Progenitor cell of endocrine pancreas (in vitro differentiated cells): Measurements from ENCODE around the gene STAC. TPM values are rescaled to one million over a fixed set of nuclear protein-coding genes. Genes with fewer than 3 reads are reported as not detected.
"Not testable (repeated sequence)": the region's sequence is repeated elsewhere in the genome, so short reads cannot be mapped to it uniquely, and the experiment has no call there.

Source experiments
- DNase-seq: peaks from one replicate; pipeline ENCODE4 v3.0.0; 2021; ENCODE audit warnings: low spot score; ENCODE audit not compliant: unreplicated experiment
- H3K27ac Mint-ChIP-seq: 2 replicates; pipeline ENCODE4 v1.8.0; 2021; ENCODE audit warnings: mild to moderate bottlenecking, moderate library complexity, mixed read lengths
- H3K27me3 Mint-ChIP-seq: 2 replicates; pipeline ENCODE4 v1.8.0; 2021; ENCODE audit warnings: mixed read lengths
- H3K36me3 Mint-ChIP-seq: 2 replicates; pipeline ENCODE4 v1.8.0; 2022; ENCODE audit warnings: mixed read lengths; ENCODE audit not compliant: insufficient read depth
- H3K4me1 Mint-ChIP-seq: 2 replicates; pipeline ENCODE4 v1.8.0; 2021; ENCODE audit warnings: low read depth, mixed read lengths
- H3K4me3 Mint-ChIP-seq: 2 replicates; pipeline ENCODE4 v1.8.0; 2021; ENCODE audit warnings: low read depth, mild to moderate bottlenecking, moderate library complexity, mixed read lengths
- H3K9me3 Mint-ChIP-seq: 2 replicates; pipeline ENCODE4 v1.8.0; 2021; ENCODE audit warnings: low read depth, mixed read lengths
- CTCF ChIP-seq: fragments of 200-600 bp; sonication (generic); IDR thresholded peaks from one replicate; pipeline ENCODE4 v1.5.0; 2021; ENCODE audit warnings: antibody characterized with exemption, mild to moderate bottlenecking; ENCODE audit not compliant: unreplicated experiment
- total RNA-seq: library from RNA; stranded (reverse); gene quantifications from 2 replicates; pipeline ENCODE4 v1.2.1, GENCODE V29; 2021

The STAC gene
- total RNA-seq, 1 donor from 2014 or later, result 1.2 TPM

DNA sequence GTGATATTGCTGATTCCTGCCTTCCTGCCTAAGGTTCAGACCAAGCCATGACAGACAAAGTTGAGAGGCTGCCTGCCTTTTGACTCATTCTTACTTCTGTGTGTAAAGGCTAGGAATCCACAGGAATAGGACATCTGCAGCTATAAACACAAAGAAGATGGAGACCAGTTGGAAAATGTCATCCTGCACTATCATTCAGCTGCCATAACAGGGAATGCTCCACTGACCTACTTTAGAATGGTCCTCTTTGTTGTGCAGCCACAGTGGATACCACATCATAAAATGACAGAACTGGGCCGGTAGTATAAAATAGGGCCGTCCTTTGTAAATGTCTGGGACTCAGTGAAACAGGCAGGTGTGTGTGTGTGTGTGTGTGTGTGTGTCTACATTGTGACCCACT is 75.1 kb downstream of the STAC start:
- H3K36me3 Mint-ChIP-seq, result peaks cover 2% of the 10 kb centered on the region
- H3K4me1 Mint-ChIP-seq, result no peaks in the 10 kb centered on the region
- H3K9me3 Mint-ChIP-seq, result peaks cover 4% of the 10 kb centered on the region
- TF ChIP-seq CTCF, result no peak
- no peaks in the 10 kb centered on the region for H3K27me3 Mint-ChIP-seq
- DNase-seq, result no peak
- H3K4me3 Mint-ChIP-seq, result no peak overlapping the region
- H3K27ac Mint-ChIP-seq, result no peak overlapping the region

DNA sequence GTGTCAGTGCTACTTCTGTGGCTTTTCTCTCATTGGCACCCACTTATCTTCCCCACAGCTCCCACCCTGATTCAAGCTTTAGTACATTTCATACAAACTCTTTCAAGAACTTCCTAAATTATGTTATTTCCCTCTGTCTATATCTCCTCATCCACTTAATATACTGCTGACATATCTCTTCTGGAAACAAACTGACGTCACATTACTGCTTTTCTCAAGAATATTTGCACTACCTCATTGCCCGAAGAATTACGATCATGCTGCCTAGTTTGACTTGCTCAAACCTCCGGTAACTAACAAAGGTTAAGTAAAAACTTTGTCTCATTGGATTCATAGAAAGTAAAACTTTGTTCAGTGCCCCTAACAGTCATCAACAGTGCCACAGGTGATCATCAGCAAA is 76.5 kb downstream of the STAC start:
- Mint-ChIP-seq H3K9me3 (peaks cover 4% of the 10 kb centered on the region), H3K4me3 (no peak overlapping the region), H3K27ac (no peak overlapping the region), H3K4me1 (no peaks in the 10 kb centered on the region), H3K27me3 (no peaks in the 10 kb centered on the region), H3K36me3 (peaks cover 2% of the 10 kb centered on the region)
- DNase-seq, result no peak
- TF ChIP-seq CTCF, result no peak

DNA sequence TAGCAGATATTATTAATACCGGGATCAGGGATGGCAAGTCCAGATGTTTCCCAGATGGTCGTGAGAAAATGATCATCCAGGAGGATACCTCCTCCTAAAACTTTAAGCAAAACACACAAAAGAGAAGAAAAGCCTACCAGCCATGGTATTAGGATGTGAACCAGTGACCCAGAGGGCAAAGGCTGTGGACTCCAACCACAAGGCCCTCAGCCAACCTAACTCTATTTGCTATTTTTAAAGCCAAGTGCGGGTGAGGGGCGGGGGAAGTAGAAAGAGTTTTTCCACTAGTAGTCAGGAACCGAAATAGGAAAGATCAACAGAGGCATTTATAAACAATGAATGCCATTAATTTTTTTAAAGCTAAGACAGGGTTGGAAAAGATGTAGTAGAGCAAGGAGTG is 77.4 kb downstream of the STAC start:
- no peak for DNase-seq
- no peak for TF ChIP-seq CTCF
- peaks cover 2% of the 10 kb centered on the region for H3K36me3 Mint-ChIP-seq
- H3K9me3 Mint-ChIP-seq, result peaks cover 4% of the 10 kb centered on the region
- H3K4me1 Mint-ChIP-seq, result no peaks in the 10 kb centered on the region
- no peak overlapping the region for H3K4me3 Mint-ChIP-seq
- no peak overlapping the region for H3K27ac Mint-ChIP-seq
- no peaks in the 10 kb centered on the region for H3K27me3 Mint-ChIP-seq

- no peak for DNase-seq
- TF ChIP-seq CTCF, result no peak
- H3K36me3 Mint-ChIP-seq, result peaks cover 2% of the 10 kb centered on the region
- H3K27me3 Mint-ChIP-seq, result no peaks in the 10 kb centered on the region
- peaks cover 3% of the 10 kb centered on the region for H3K9me3 Mint-ChIP-seq
- no peak overlapping the region for H3K27ac Mint-ChIP-seq
- no peak overlapping the region for H3K4me3 Mint-ChIP-seq
- H3K4me1 Mint-ChIP-seq, result no peaks in the 10 kb centered on the region
These were observed 78.9 kb downstream of the STAC start for GRCh38 chr3:36459177-36459576.

DNA sequence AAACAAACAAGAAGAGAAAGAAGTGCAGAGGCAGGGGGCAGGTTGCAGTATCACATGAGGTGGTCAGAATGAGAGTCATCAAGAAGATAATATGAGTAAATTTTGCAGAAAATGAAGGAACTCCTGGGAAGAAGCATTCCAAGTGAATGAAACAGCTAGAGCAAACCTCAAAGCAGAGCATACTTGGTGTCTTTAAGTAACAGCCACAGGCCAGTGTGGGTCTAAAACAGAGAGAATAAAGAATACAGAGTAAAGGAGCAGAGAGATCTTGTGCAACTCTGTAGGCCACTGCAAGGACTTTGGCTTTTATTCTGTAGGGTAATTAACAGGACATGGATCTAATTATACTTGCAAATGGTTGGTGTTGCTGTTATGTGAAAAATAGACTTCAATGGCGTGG is 81.3 kb downstream of the STAC start:
- peaks cover 3% of the 10 kb centered on the region for H3K36me3 Mint-ChIP-seq
- TF ChIP-seq CTCF, result no peak
- no peak overlapping the region for H3K4me3 Mint-ChIP-seq
- H3K27me3 Mint-ChIP-seq, result no peaks in the 10 kb centered on the region
- H3K9me3 Mint-ChIP-seq, result peaks cover 21% of the 10 kb centered on the region
- no peaks in the 10 kb centered on the region for H3K4me1 Mint-ChIP-seq
- no peak overlapping the region for H3K27ac Mint-ChIP-seq
- DNase-seq, result no peak

GRCh38 chr3:36472045-36472444 is 91.7 kb downstream of the STAC start:
- H3K4me3 Mint-ChIP-seq, H3K4me1 Mint-ChIP-seq, H3K27ac Mint-ChIP-seq, H3K27me3 Mint-ChIP-seq, H3K36me3 Mint-ChIP-seq, DNase-seq: not testable (repeated sequence)
- H3K9me3 Mint-ChIP-seq, result peaks cover 11% of the 10 kb centered on the region
